Measurements from ENCODE around the gene ACOT7. TPM values are rescaled to one million over a fixed set of nuclear protein-coding genes. Genes with fewer than 3 reads are reported as not detected.

ACOT7 gene
- total and polyA plus RNA-seq, 2 of the 13 experiments (the other 11 are each of a cell fraction or from before 2014, with no cell fraction given) = 33.0 to 55.8 TPM

DNA sequence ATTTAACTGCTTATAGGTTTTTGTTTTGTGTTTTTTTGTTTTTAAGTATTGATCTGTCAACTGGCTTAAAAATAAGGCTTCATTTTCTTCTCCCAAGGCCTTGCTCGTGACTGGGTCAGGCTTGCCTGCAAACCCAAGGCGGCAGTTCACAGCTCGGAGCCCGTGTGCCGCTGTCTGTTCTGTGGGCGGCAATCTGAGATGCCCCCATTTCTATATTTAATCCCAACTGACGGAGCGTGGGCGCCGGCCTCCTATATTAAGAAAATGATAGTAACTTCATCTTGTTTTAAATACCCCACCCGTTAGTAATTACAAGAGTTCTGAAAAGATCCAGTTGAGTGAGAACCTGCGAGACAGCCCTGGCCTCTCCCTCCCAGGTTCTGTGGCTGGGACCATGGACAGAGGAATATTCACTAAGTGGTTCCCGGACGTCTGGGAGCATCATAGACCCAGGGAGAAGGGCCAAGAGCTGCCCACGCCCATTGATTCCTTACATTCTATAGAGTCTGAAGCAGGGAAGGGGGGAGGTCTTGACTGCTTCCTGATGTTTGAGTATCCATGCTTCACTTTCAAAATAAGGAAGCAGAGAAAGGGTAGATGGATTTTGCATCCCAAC, 90.1 kb downstream of the ACOT7 start:
- Histone ChIP-seq H3K27me3 (ENCODE audit: control insufficient read depth in 1 of 2, insufficient read depth in 2 of 2, low read length in 2 of 2) (no peaks in the 10 kb centered on the region), H3K9me3 (ENCODE audit: low read length) (no peaks in the 10 kb centered on the region), H2AFZ (ENCODE audit: low read length) (no peak overlapping the region), H4K20me1 (ENCODE audit: insufficient read depth, low read length) (no peaks in the 10 kb centered on the region), H3K4me2 (ENCODE audit: low read depth, low read length) (no peak overlapping the region), H3K4me3 (replicated peaks in 1 of 3; ENCODE audit: insufficient read depth in 1 of 3, low read depth in 2 of 3, low read length in 3 of 3) (no peak overlapping the region), H3K36me3 (replicated peaks in 1 of 2; ENCODE audit: control insufficient read depth in 1 of 2, insufficient read depth in 2 of 2, low read length in 2 of 2) (peaks cover 2 to 4% of the 10 kb centered on the region in 2 experiments; a peak in 2 of 5 replicates), H3K79me2 (ENCODE audit: insufficient read depth, low read length) (no peaks in the 10 kb centered on the region), H3K9ac (ENCODE audit: insufficient read depth, low read depth, low read length) (no peak overlapping the region), H3K4me1 (ENCODE audit: insufficient read depth, low read length) (no peaks in the 10 kb centered on the region), H3K27ac (ENCODE audit: extremely low read length, insufficient read depth, low read length) (no peak overlapping the region)
- no TSS peak for BruUV-seq (replicated peaks)
- no peak for FAIRE-seq
- no peak for DNase-seq (ENCODE audit: low spot score)
- ChIA-PET CTCF (ENCODE audit: low intra/inter-chr PET ratio, low total read pairs) (no interaction called here), POLR2A (no interaction called here)
- TF ChIP-seq, protein P1, sequence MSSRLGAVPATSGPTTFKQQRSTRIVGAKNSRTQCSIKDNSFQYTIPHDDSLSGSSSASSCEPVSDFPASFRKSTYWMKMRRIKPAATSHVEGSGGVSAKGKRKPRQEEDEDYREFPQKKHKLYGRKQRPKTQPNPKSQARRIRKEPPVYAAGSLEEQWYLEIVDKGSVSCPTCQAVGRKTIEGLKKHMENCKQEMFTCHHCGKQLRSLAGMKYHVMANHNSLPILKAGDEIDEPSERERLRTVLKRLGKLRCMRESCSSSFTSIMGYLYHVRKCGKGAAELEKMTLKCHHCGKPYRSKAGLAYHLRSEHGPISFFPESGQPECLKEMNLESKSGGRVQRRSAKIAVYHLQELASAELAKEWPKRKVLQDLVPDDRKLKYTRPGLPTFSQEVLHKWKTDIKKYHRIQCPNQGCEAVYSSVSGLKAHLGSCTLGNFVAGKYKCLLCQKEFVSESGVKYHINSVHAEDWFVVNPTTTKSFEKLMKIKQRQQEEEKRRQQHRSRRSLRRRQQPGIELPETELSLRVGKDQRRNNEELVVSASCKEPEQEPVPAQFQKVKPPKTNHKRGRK (CRISPR knock-in tag; IDR thresholded peaks at IDR 0.05) = no peak
- TF ChIP-seq PCBP1 (IDR thresholded peaks at IDR 0.05; ENCODE audit: borderline replicate concordance, low read depth, low read length) = no peak
- in situ Hi-C loops (cut with HindIII; ENCODE audit: extremely low pct_ligation_motif_present, low pct_unique_long_range_greater_than_20kb) = no loop called here
- intact Hi-C loops (cut with micrococcal nuclease; ENCODE audit: unreplicated experiment) = no loop called here
- ATAC-seq = no peak
- WGBS (ENCODE audit: low lambda C conversion rate) = 98% methylated on average over 15 of the region's 15 CpGs

DNA sequence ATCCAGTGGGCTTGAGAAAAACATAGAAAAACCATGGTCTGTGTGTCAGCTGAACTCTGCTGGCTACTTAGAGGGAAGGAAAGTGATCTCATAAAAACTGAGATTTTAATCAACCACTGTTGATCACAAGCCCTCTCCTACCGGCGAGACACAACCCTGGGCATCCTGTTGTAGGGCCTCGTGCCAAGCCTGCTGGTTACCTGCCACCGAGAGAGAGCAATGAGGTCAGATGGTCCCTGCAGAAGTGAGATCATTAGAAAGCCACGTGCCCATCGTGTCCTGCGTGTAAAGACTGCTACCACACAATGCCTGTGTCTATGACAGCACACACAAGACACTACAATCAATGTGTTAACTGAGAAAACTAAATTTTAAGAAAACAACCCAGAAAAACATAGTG, 91.0 kb downstream of the ACOT7 start:
- no TSS peak for BruUV-seq (replicated peaks)
- Histone ChIP-seq H3K27me3 (ENCODE audit: control insufficient read depth in 1 of 2, insufficient read depth in 2 of 2, low read length in 2 of 2) (no peaks in the 10 kb centered on the region), H2AFZ (ENCODE audit: low read length) (no peak overlapping the region), H4K20me1 (ENCODE audit: insufficient read depth, low read length) (no peaks in the 10 kb centered on the region), H3K9ac (ENCODE audit: insufficient read depth, low read depth, low read length) (no peak overlapping the region), H3K9me3 (ENCODE audit: low read length) (no peaks in the 10 kb centered on the region), H3K4me1 (ENCODE audit: insufficient read depth, low read length) (no peaks in the 10 kb centered on the region), H3K27ac (ENCODE audit: extremely low read length, insufficient read depth, low read length) (no peak overlapping the region), H3K4me2 (ENCODE audit: low read depth, low read length) (no peak overlapping the region), H3K36me3 (replicated peaks in 1 of 2; ENCODE audit: control insufficient read depth in 1 of 2, insufficient read depth in 2 of 2, low read length in 2 of 2) (peaks cover 2 to 4% of the 10 kb centered on the region in 2 experiments; a peak in 2 of 5 replicates), H3K4me3 (replicated peaks in 1 of 3; ENCODE audit: insufficient read depth in 1 of 3, low read depth in 2 of 3, low read length in 3 of 3) (no peak overlapping the region), H3K79me2 (ENCODE audit: insufficient read depth, low read length) (no peaks in the 10 kb centered on the region)
- no peak for FAIRE-seq
- ChIA-PET CTCF (ENCODE audit: low intra/inter-chr PET ratio, low total read pairs) (no interaction called here), POLR2A (no interaction called here)
- TF ChIP-seq TEAD3 (CRISPR knock-in tag; optimal IDR thresholded peaks at IDR 0.05; ENCODE audit: borderline replicate concordance) = no peak
- no peak for ATAC-seq
- 96% methylated on average over 7 of the region's 7 CpGs for WGBS (ENCODE audit: low lambda C conversion rate)
- in situ Hi-C loops (cut with HindIII; ENCODE audit: extremely low pct_ligation_motif_present, low pct_unique_long_range_greater_than_20kb) (no loop called here), intact Hi-C loops (cut with micrococcal nuclease; ENCODE audit: unreplicated experiment) (no loop called here)
- no peak for DNase-seq (ENCODE audit: low spot score)

All from HepG2 (cell line).